Natural killer cell (primary cell): Measurements from ENCODE around the gene CDY1B. TPM values are rescaled to one million over a fixed set of nuclear protein-coding genes. Genes with fewer than 3 reads are reported as not detected.
"Not testable (repeated sequence)": the region's sequence is repeated elsewhere in the genome, so short reads cannot be mapped to it uniquely, and the experiment has no call there.

ENCODE experiments used
- ATAC-seq, 3 donors: fragments of 150-1000 bp in 2 of 3; fragments of 200-7000 bp in 1 of 3; cut with Tn5 transposase; 1 replicate in 1 of 3; 2 replicates in 2 of 3; pipeline ENCODE4 v1.10.0; 2021; ENCODE audit warnings: mild to moderate bottlenecking in 2 of 3, moderate library complexity in 2 of 3
- DNase-seq, 2 donors: peaks; one replicate each; pipeline versions ENCODE4 v3.0.0 to v3.0.0-alpha.2; 2013 to 2021; ENCODE audit warnings: mixed read lengths in 1 of 2
- H3K27ac ChIP-seq: one replicate; pipeline ENCODE4 v1.5.1; 2013; ENCODE audit warnings: mild to moderate bottlenecking, low read length
- H3K27me3 ChIP-seq: one replicate; pipeline ENCODE4 v1.6.1; 2013; ENCODE audit warnings: low read length; ENCODE audit not compliant: control insufficient read depth, insufficient read depth
- H3K36me3 ChIP-seq: one replicate; pipeline ENCODE4 v1.6.1; 2013; ENCODE audit warnings: low read length; ENCODE audit not compliant: control insufficient read depth, insufficient read depth
- H3K4me1 ChIP-seq: one replicate; pipeline ENCODE4 v1.6.1; 2013; ENCODE audit warnings: low read length; ENCODE audit not compliant: control insufficient read depth, insufficient read depth
- H3K4me3 ChIP-seq: one replicate; pipeline ENCODE4 v1.5.1; 2013; ENCODE audit warnings: low read length
- H3K9me3 ChIP-seq: one replicate; pipeline ENCODE4 v1.6.1; 2013; ENCODE audit warnings: low read length; ENCODE audit not compliant: control insufficient read depth, insufficient read depth
- H3K27ac Mint-ChIP-seq, 2 donors: one replicate each; pipeline ENCODE4 v1.8.0; 2022; ENCODE audit warnings: mild to moderate bottlenecking in 2 of 2, mixed read lengths in 2 of 2, moderate library complexity in 1 of 2
- H3K27me3 Mint-ChIP-seq, 2 donors: one replicate each; pipeline ENCODE4 v1.8.0; 2022; ENCODE audit warnings: low read depth in 2 of 2, mixed read lengths in 2 of 2
- H3K36me3 Mint-ChIP-seq: one replicate; pipeline ENCODE4 v1.8.0; 2022; ENCODE audit warnings: mixed read lengths
- H3K4me1 Mint-ChIP-seq, 2 donors: one replicate each; pipeline ENCODE4 v1.8.0; 2022; ENCODE audit warnings: mixed read lengths in 2 of 2
- H3K4me3 Mint-ChIP-seq: one replicate; pipeline ENCODE4 v1.8.0; 2022; ENCODE audit warnings: mild to moderate bottlenecking, moderate library complexity, mixed read lengths
- H3K9me3 Mint-ChIP-seq, 2 donors: one replicate each; pipeline ENCODE4 v1.8.0; 2022; ENCODE audit warnings: mixed read lengths in 2 of 2
- WGBS: methylation state at CpG from one replicate; pipeline ENCODE4 v1.1.7; 2013; ENCODE audit warnings: missing lambda C conversion rate; ENCODE audit not compliant: insufficient coverage; 5-methylcytosine and 5-hydroxymethylcytosine counted together
- intact Hi-C: fragments of 100-400 bp; cut with micrococcal nuclease; formaldehyde crosslinking; loops from one replicate; pipeline ENCODE4 v1.14.2; 2022
- total RNA-seq, 4 donors: library from RNA; stranded (reverse); fragments of 120-200 nt in 1 of 4; gene quantifications; one replicate each; pipeline versions ENCODE4 v1.2.3 to v1.2.4, GENCODE V29; 2013 to 2022

Gene CDY1B
- not detected for total RNA-seq
- total RNA-seq (2013), result not detected

- H3K27ac ChIP-seq, ATAC-seq, H3K4me3 Mint-ChIP-seq, H3K4me3 ChIP-seq, H3K9me3 Mint-ChIP-seq, intact Hi-C loops, H3K9me3 ChIP-seq, H3K4me1 ChIP-seq, H3K36me3 ChIP-seq, H3K27me3 Mint-ChIP-seq, H3K27me3 ChIP-seq, DNase-seq, H3K27ac Mint-ChIP-seq, H3K4me1 Mint-ChIP-seq, H3K36me3 Mint-ChIP-seq: not testable (repeated sequence)
- no CpG with 5 or more reads among the region's 2 CpGs for WGBS
Observed at GRCh38 chrY:24047919-24048318, at the start of gene CDY1B. Gene CDY1B (minus strand): TSS chrY:24048019. CDS start chrY:24047688, 331 bp downstream.

- H3K4me1 ChIP-seq, H3K36me3 ChIP-seq, H3K4me1 Mint-ChIP-seq, H3K27me3 ChIP-seq, H3K27ac Mint-ChIP-seq, H3K27ac ChIP-seq, H3K9me3 Mint-ChIP-seq, H3K4me3 ChIP-seq, intact Hi-C loops, H3K27me3 Mint-ChIP-seq, H3K36me3 Mint-ChIP-seq, ATAC-seq, DNase-seq, H3K9me3 ChIP-seq, H3K4me3 Mint-ChIP-seq: not testable (repeated sequence)
Observed at GRCh38 chrY:24049525-24049924, 1.7 kb upstream of the CDY1B start.

- H3K9me3 ChIP-seq, H3K4me3 Mint-ChIP-seq, H3K27ac Mint-ChIP-seq, H3K9me3 Mint-ChIP-seq, H3K27ac ChIP-seq, H3K4me3 ChIP-seq, intact Hi-C loops, DNase-seq, ATAC-seq, H3K4me1 ChIP-seq, H3K36me3 ChIP-seq, H3K27me3 ChIP-seq, H3K4me1 Mint-ChIP-seq, H3K27me3 Mint-ChIP-seq, H3K36me3 Mint-ChIP-seq: not testable (repeated sequence)
- WGBS, result no CpG with 5 or more reads among the region's 3 CpGs
Observed at GRCh38 chrY:24043209-24043608, 4.6 kb downstream of the CDY1B start.

GRCh38 chrY:24039008-24039718 lies 8.7 kb downstream of the CDY1B start:
- not testable (repeated sequence) for ATAC-seq, H3K9me3 Mint-ChIP-seq

GRCh38 chrY:24026212-24027103 lies 21.4 kb downstream of the CDY1B start:
- intact Hi-C loops, H3K9me3 Mint-ChIP-seq, H3K27ac ChIP-seq, H3K4me1 ChIP-seq, H3K4me1 Mint-ChIP-seq, DNase-seq, H3K4me3 ChIP-seq, H3K36me3 Mint-ChIP-seq, H3K27me3 ChIP-seq, H3K4me3 Mint-ChIP-seq, H3K9me3 ChIP-seq, H3K27me3 Mint-ChIP-seq, H3K36me3 ChIP-seq, H3K27ac Mint-ChIP-seq, ATAC-seq: not testable (repeated sequence)
- WGBS, result no CpG with 5 or more reads among the region's 9 CpGs

More at GRCh38 chrY:24039008-24039718, 8.7 kb downstream of the CDY1B start:
- DNase-seq, H3K36me3 ChIP-seq, H3K27ac Mint-ChIP-seq, intact Hi-C loops, H3K4me1 ChIP-seq, H3K27me3 ChIP-seq, H3K36me3 Mint-ChIP-seq, H3K4me1 Mint-ChIP-seq, H3K27ac ChIP-seq, H3K27me3 Mint-ChIP-seq, H3K4me3 ChIP-seq, H3K4me3 Mint-ChIP-seq, H3K9me3 ChIP-seq: not testable (repeated sequence)
- WGBS, result no CpG with 5 or more reads among the region's 4 CpGs
